K562 (cell line): ENCODE data around the gene SLC38A2. TPM values are rescaled to one million over a fixed set of nuclear protein-coding genes. Genes with fewer than 3 reads are reported as not detected.

Experiments
- CC2D1A ChIP-seq: fragments of 450-650 bp; IDR thresholded peaks from 2 replicates; pipeline ENCODE4 v1.6.1; 2017; ENCODE audit warnings: mild to moderate bottlenecking
- ETV6 ChIP-seq, 3 experiments: fragments of 150-350 bp in 1 of 3; sonication (generic) in 1 of 3; formaldehyde crosslinking in 1 of 3; IDR thresholded peaks; 2 replicates each; pipeline versions ENCODE4 v1.6.1 to v1.8.0; 2014 to 2022; ENCODE audit warnings: borderline replicate concordance in 2 of 3, low read depth in 2 of 3, antibody characterized with exemption in 1 of 3, low read length in 1 of 3, mild to moderate bottlenecking in 1 of 3, missing genetic modification reagents in 1 of 3
- HOMEZ ChIP-seq: fragments of 250-450 bp; sonication (Bioruptor Pico); IDR thresholded peaks from 2 replicates; pipeline ENCODE4 v1.4.0; 2020; ENCODE audit warnings: mild to moderate bottlenecking, moderate library complexity
- PRDM10 ChIP-seq: fragments of 450-650 bp; IDR thresholded peaks from 2 replicates; pipeline ENCODE4 v1.6.1; 2018; ENCODE audit not compliant: partially characterized antibody
- RBM39 ChIP-seq: fragments of 200-400 bp; formaldehyde crosslinking; optimal IDR thresholded peaks from 2 replicates; pipeline ENCODE3; 2018; ENCODE audit warnings: low read depth, low read length
- SRSF3 ChIP-seq: fragments of 200-400 bp; formaldehyde crosslinking; IDR thresholded peaks from 2 replicates; pipeline ENCODE4 v1.6.1; 2016; ENCODE audit warnings: mild to moderate bottlenecking, low read length, moderate library complexity; ENCODE audit not compliant: insufficient read depth
- TGIF2 ChIP-seq: sonication (generic); formaldehyde crosslinking; IDR thresholded peaks from 2 replicates; pipeline ENCODE4 v1.8.1; 2022; ENCODE audit warnings: mild to moderate bottlenecking, missing genetic modification reagents, moderate library complexity
- ZNF384 ChIP-seq: IDR thresholded peaks from 2 replicates; pipeline ENCODE4 v1.6.1; 2012; ENCODE audit warnings: low read depth, low read length, improper control_type of control experiment
- ZNF76 ChIP-seq: fragments of 250-450 bp; sonication (Bioruptor Pico); IDR thresholded peaks from 2 replicates; pipeline ENCODE4 v1.4.0; 2020; ENCODE audit warnings: mild to moderate bottlenecking, moderate library complexity, borderline replicate concordance
- polyA plus RNA-seq, 8 experiments: library from polyadenylated mRNA; depleted of rRNA in 4 of 8; stranded (reverse) in 5 of 8; unstranded in 3 of 8; fragments of >200 nt; fragmentation: Nextera tagmentation in 2 of 8; fragmentation: Illumina TruSeq in 1 of 8; extraction: Ambion mirVana in 2 of 8; extraction: Trizol in 1 of 8; gene quantifications; 2 replicates each; pipeline versions ENCODE4 v1.2.1 to v1.2.3, GENCODE V29; 2011 to 2014; ENCODE audit warnings: inconsistent platforms in 1 of 8, missing spikeins in 1 of 8
- total RNA-seq, 7 experiments: library from RNA; depleted of rRNA in 6 of 7; stranded (reverse); fragments of >200 nt in 6 of 7; fragmentation: Illumina TruSeq in 2 of 7; extraction: Trizol in 2 of 7; gene quantifications; 2 replicates each; pipeline versions ENCODE4 v1.2.1 to v1.2.3, GENCODE V29; 2011 to 2021; ENCODE audit warnings: low replicate concordance in 1 of 7
- TF ChIP-seq, protein P1 (sequence below): sonication (generic); formaldehyde crosslinking; IDR thresholded peaks from 2 replicates; pipeline ENCODE4 v1.8.0; 2022; ENCODE audit warnings: missing genetic modification reagents, mild to moderate bottlenecking, moderate library complexity, borderline replicate concordance
- TF ChIP-seq, protein P2 (sequence below), 2 experiments: IDR thresholded peaks; 2 replicates each; pipeline ENCODE4 v1.6.1; 2011; ENCODE audit warnings: borderline replicate concordance in 1 of 2, control low read depth in 1 of 2, low read depth in 1 of 2, low read length in 1 of 2, mild to moderate bottlenecking in 1 of 2, mixed read lengths in 1 of 2, moderate library complexity in 1 of 2; ENCODE audit not compliant: insufficient read depth in 1 of 2, insufficient read length in 1 of 2, poor library complexity in 1 of 2, severe bottlenecking in 1 of 2; ENCODE audit errors: extremely low read depth in 1 of 2
- TF ChIP-seq, protein P3 (sequence below): fragments of 250-450 bp; sonication (Bioruptor Pico); IDR thresholded peaks from 2 replicates; pipeline ENCODE4 v1.8.0; 2022; ENCODE audit warnings: moderate library complexity, mild to moderate bottlenecking, inconsistent platforms
- TF ChIP-seq, protein P4 (sequence below): fragments of 250-450 bp; sonication (Bioruptor Pico); IDR thresholded peaks from 2 replicates; pipeline ENCODE4 v1.5.0; 2021; ENCODE audit warnings: mild to moderate bottlenecking, moderate library complexity

Gene SLC38A2
- total and polyA plus RNA-seq, 9 of the 15 experiments (the other 6 are each of a cell fraction or from before 2014, with no cell fraction given) = 98.7 to 292 (median 143) TPM

DNA sequence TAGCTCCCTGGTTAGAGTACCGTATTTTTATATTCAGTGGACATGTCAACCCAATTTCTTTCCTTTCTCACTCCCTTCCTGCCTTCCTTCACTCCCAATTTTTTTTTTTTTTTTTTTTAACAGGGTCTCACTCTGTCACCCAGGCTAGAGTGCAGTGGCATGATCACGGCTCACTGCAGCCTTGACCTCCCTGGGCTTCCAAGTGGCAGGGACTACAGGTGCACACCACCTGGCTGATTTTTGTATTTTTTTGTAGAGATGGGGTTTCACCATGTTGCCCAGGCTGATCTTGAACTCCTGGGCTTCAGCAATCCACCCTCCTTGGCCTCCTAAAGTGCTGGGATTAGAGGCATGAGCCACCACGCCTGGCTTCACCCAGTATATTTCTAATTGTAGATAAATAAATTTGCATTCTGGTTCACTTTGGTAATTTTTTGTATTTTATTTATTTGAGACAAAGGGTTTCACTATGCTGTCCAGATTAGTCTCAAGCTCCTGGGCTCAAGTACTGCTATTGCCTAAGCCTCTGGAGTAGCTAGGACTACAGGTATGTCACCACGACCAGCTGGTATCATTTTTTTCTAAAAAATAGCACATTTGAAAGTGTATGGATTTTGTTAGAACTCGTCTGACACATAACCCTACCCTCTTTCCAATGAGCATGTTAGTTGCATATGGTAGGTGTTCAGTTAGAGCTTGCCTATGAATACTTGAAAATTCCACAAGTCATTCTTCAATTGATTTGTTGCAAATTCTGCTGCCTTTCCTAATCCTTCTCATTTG, 15.7 kb downstream of the SLC38A2 start (continued):
- TF ChIP-seq, protein P1, sequence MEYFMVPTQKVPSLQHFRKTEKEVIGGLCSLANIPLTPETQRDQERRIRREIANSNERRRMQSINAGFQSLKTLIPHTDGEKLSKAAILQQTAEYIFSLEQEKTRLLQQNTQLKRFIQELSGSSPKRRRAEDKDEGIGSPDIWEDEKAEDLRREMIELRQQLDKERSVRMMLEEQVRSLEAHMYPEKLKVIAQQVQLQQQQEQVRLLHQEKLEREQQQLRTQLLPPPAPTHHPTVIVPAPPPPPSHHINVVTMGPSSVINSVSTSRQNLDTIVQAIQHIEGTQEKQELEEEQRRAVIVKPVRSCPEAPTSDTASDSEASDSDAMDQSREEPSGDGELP = no peak
- TF ChIP-seq PRDM10 = no peak
- peak; percentile 17; the same call in 1 of the 2 replicates for TF ChIP-seq ZNF384
- no peak for TF ChIP-seq RBM39
- TF ChIP-seq, protein P2, sequence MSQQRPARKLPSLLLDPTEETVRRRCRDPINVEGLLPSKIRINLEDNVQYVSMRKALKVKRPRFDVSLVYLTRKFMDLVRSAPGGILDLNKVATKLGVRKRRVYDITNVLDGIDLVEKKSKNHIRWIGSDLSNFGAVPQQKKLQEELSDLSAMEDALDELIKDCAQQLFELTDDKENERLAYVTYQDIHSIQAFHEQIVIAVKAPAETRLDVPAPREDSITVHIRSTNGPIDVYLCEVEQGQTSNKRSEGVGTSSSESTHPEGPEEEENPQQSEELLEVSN (IDR thresholded peaks at IDR 0.05; ENCODE audit: borderline replicate concordance in 1 of 2, extremely low read depth in 1 of 2, insufficient read depth in 1 of 2, insufficient read length in 1 of 2, low read depth in 1 of 2, low read length in 1 of 2, poor library complexity in 1 of 2, severe bottlenecking in 1 of 2) = no peak
- no peak for TF ChIP-seq TGIF2
- TF ChIP-seq, protein P3, sequence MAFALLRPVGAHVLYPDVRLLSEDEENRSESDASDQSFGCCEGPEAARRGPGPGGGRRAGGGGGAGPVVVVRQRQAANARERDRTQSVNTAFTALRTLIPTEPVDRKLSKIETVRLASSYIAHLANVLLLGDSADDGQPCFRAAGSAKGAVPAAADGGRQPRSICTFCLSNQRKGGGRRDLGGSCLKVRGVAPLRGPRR (CRISPR knock-in tag) = no peak
- TF ChIP-seq HOMEZ = no peak
- no peak for TF ChIP-seq ZNF76 (CRISPR knock-in tag)
- TF ChIP-seq ETV6 (IDR thresholded peaks at IDR 0.05; ENCODE audit: borderline replicate concordance in 1 of 2, low read depth in 2 of 2, low read length in 1 of 2) = no peak
- no peak for TF ChIP-seq ETV6 (CRISPR knock-in tag; IDR thresholded peaks at IDR 0.05; ENCODE audit: borderline replicate concordance)
- no peak for TF ChIP-seq CC2D1A
- TF ChIP-seq, protein P4, sequence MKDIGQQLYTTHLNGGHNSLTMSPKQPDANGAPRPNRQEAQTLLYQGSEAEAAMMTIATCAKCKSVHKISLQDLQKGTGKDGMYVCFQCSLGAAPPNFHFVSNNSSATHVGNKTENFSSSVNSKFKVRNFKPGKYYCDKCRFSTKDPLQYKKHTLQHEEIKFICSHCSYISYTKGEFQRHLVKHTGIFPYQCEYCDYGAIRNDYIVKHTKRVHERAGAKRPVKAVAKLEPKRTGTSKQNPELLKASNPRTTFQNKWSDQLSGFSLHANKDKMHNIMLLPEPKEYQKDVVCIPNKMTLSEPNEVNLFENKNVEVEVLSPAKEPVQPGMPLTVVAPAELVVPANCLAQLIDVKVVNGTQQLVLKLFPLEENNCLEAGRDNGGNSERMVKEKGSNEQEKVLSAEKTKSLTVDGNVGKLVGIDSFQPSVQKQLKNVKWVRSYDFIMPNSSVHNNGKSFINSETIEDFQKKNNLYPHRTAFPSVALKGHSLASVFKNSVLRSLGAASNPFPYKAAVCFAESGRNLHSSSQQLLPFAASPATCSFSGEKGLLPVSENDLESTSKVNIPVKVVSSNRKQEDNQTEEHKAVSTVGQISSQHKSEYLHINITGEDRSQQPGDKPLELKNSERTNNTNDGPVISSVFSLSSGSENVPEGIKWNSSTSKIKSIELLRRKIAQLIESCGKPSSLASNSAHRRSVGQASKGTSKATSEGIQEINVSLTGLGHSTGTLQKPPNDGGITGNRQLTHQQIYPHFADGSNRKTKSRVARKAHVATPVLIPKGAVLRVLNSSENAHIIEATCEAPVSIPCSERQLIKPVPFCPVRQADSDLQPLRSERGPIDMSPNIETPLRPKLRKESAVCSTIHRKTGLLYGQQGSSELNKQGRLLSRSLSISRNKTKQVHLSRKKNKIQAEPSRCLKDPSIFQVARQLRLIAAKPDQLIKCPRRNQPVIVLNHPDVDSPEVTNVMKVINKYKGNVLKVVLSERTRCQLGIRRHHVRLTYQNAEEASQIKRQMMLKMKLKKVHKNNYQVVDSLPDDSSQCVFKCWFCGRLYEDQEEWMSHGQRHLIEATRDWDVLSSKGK (CRISPR knock-in tag) = no peak
- no peak for TF ChIP-seq SRSF3
